Heart right ventricle (tissue), 16 donors: ENCODE data around the gene HINFP. TPM values are rescaled to one million over a fixed set of nuclear protein-coding genes. Genes with fewer than 3 reads are reported as not detected.

Experiments
- ATAC-seq, 8 donors: fragments of 200-7000 bp; cut with Tn5 transposase; one replicate each; pipeline ENCODE4 v1.9.1; 2020; ENCODE audit warnings: mild to moderate bottlenecking in 8 of 8, moderate library complexity in 8 of 8, moderate number of reproducible peaks in 1 of 8
- DNase-seq, 2 donors: peaks; one replicate each; pipeline ENCODE4 v3.0.0-alpha.2; 2020
- H3K27ac ChIP-seq, 10 donors: fragments of 200-600 bp; sonication (generic) in 2 of 10; one replicate each; pipeline versions ENCODE4 v1.5.0 to v1.8.0; 2020 to 2022; ENCODE audit warnings: mild to moderate bottlenecking in 3 of 10
- H3K27me3 ChIP-seq, 7 donors: fragments of 200-600 bp; one replicate each; pipeline ENCODE4 v1.8.0; 2021 to 2022; ENCODE audit warnings: mild to moderate bottlenecking in 2 of 7
- H3K36me3 ChIP-seq, 9 donors: fragments of 200-600 bp; sonication (generic) in 1 of 9; one replicate each; pipeline versions ENCODE4 v1.5.0 to v1.8.0; 2020 to 2022; ENCODE audit warnings: mild to moderate bottlenecking in 2 of 9
- H3K4me1 ChIP-seq, 9 donors: fragments of 200-600 bp; sonication (generic) in 1 of 9; one replicate each; pipeline versions ENCODE4 v1.5.0 to v1.8.0; 2020 to 2022; ENCODE audit warnings: mild to moderate bottlenecking in 4 of 9
- H3K4me3 ChIP-seq, 10 donors: fragments of 200-600 bp; sonication (generic) in 2 of 10; one replicate each; pipeline versions ENCODE4 v1.5.0 to v1.8.0; 2020 to 2022; ENCODE audit warnings: mild to moderate bottlenecking in 7 of 10, moderate library complexity in 2 of 10
- H3K9me3 ChIP-seq, 11 donors: fragments of 200-600 bp in 10 of 11; sonication (generic) in 2 of 11; one replicate each; pipeline versions ENCODE4 v1.5.0 to v1.8.0; 2013 to 2022; ENCODE audit warnings: mild to moderate bottlenecking in 2 of 11, control low read depth in 1 of 11, moderate library complexity in 1 of 11
- WGBS, 2 donors: extraction: QIAGEN DNeasy Blood & Tissue Kit; methylation state at CpG; one replicate each; pipeline ENCODE4 v1.1.7; 2013; ENCODE audit warnings: inconsistent platforms in 1 of 2; 5-methylcytosine and 5-hydroxymethylcytosine counted together
- intact Hi-C, 10 donors: fragments of 100-400 bp; cut with DNase I; formaldehyde crosslinking; loops; one replicate each; pipeline versions ENCODE4 v1.11.1 to v1.14.2; 2022
- polyA plus RNA-seq, 2 donors: library from polyadenylated mRNA; stranded (reverse); fragments of 200-250 nt; gene quantifications; one replicate each; pipeline ENCODE4 v1.2.3, GENCODE V29; 2013
- total RNA-seq, 10 donors: library from RNA; stranded (reverse); fragmentation: NEBNext Ultra II Directional in 3 of 10; extraction: Animal tissue kit (Norgen Biotek cat#: 25700) in 3 of 10; gene quantifications; one replicate each; pipeline versions ENCODE4 v1.2.1 to v1.2.4, GENCODE V29; 2021 to 2023
- TF ChIP-seq, protein P1 (sequence below), 9 donors: fragments of 200-600 bp; sonication (generic) in 2 of 9; IDR thresholded peaks; one replicate each; pipeline versions ENCODE4 v1.5.0 to v1.8.0; 2021 to 2022; ENCODE audit warnings: antibody characterized with exemption in 9 of 9, mild to moderate bottlenecking in 5 of 9, moderate library complexity in 1 of 9
- donor health status: Arrhythmogenic right ventricular cardiomyopathy.
- donor health status: ischemic (EF 13 %, LVEDD 7.1; RV severe dilation, severe dysfunction).
- donor health status: healthy with polysubstance abuse.
- donor health status: DM: no; HTN: yes; CAD: no.
- donor health status: DM: no; HTN: no; CAD: no.
- donor health status: ischemic (EF 25% LVEDD 6.9; RV normal size, moderate dysfunction).
- donor health status: ischemic (EF 25% LVEDD 5.7; RV mildly dilated, moderate dysfunction).
- donor health status: healthy.
- donor health status: DM: yes; HTN: yes; CAD: no.
- donor health status: Ischemic cardiomyopathy.
- donor health status: ischemic (EF 35%, LVEDD 5.7; RV mildly dilated, moderate dysfunction).
- donor health status: nonischemic (EF 11% LVEDD 7.7; RV severe dilation, severe dysfunction).
- donor health status: DM: yes; HTN: yes; CAD: no.
- donor health status: PGD.
- donor health status: ischemic (EF 29% LVEDD 5.4; RV normal size, mild dysfunction).
- donor health status: nonischemic (EF 23%, LVEDD 6.1; RV moderate dilation, normal function).

Gene HINFP
- total and polyA plus RNA-seq, 12 donors = 8.6 to 18.1 (median 11.5) TPM

DNA sequence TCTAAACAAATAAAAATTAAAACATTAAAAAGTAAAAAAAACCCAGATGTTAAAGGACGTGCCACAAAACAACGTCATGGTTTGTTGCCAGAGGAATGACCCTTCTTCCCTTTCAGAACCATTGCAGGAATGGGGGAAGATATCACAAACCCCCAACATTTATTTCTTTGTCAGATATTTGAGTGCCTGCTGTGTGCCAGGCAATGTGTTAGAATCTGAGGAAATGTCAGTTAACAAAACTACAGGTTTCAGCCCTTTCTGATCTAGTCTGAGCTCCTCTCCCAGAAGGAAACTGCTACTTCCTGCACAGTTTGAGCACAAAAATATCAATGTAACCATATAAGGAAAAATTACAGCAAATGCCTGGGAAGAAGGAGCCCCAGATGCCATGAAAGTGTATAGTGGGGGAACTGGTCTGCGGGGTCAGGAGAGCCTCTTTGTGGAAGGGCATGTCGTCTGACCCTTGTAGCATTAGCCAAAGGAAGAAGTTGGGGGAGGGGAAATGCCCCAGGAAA, 56.8 kb downstream of the HINFP start:
- intact Hi-C loops = no loop called here
- peak overlapping the region in 2 of 10 donors; percentile 13 to 29 for H3K27ac ChIP-seq
- peak in 1 of 8 donors; percentile 17 for ATAC-seq

DNA sequence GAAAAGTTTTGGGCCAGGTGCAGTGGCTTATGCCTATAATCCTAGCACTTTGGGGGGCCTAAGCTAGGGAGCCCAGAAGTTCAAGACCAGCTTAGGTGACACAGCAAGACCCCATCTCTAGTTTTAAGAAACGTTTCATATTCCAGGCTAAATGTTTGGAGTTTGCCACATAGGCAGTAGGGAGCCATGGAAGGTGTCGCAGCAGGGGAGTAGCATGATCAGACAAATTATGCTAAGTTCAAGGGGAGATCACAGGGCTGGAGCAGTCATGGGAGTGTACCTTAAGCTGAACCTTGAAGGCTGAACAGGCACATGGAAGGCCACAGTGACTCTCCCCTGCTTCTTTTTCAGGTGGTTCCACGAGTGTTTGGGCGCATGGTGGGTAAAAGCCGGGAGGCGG, 58.0 kb downstream of the HINFP start:
- DNase-seq (no peak), ATAC-seq (no peak)

More for the DNA sequence above, 56.8 kb downstream of the HINFP start:
- Histone ChIP-seq H3K36me3 (peaks cover 0 to 89% (median 29%) of the 10 kb centered on the region in 9 donors), H3K27me3 (no peaks in the 10 kb centered on the region), H3K4me1 (peaks cover 0 to 19% (median 0%) of the 10 kb centered on the region in 9 donors), H3K4me3 (no peak overlapping the region), H3K9me3 (no peaks in the 10 kb centered on the region)
- TF ChIP-seq, protein P1, sequence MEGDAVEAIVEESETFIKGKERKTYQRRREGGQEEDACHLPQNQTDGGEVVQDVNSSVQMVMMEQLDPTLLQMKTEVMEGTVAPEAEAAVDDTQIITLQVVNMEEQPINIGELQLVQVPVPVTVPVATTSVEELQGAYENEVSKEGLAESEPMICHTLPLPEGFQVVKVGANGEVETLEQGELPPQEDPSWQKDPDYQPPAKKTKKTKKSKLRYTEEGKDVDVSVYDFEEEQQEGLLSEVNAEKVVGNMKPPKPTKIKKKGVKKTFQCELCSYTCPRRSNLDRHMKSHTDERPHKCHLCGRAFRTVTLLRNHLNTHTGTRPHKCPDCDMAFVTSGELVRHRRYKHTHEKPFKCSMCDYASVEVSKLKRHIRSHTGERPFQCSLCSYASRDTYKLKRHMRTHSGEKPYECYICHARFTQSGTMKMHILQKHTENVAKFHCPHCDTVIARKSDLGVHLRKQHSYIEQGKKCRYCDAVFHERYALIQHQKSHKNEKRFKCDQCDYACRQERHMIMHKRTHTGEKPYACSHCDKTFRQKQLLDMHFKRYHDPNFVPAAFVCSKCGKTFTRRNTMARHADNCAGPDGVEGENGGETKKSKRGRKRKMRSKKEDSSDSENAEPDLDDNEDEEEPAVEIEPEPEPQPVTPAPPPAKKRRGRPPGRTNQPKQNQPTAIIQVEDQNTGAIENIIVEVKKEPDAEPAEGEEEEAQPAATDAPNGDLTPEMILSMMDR (IDR thresholded peaks at IDR 0.05) = no peak
- WGBS, 2 donors = 62% methylated on average over 4 of the region's 4 CpGs
- DNase-seq = no peak

DNA sequence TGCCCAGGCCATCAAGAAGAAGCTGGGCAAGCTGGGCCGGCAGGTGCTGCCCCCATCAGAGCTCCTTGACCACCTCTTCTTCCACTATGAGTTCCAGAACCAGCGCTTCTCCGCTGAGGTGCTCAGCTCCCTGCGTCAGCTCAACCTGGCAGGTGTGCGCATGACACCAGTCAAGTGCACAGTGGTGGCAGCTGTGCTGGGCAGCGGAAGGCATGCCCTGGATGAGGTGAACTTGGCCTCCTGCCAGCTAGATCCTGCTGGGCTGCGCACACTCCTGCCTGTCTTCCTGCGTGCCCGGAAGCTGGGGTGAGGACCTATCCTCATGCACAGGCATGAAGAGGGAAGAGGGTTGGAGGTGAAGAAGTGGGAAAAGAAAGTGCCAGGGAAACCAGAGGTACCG, 58.6 kb downstream of the HINFP start:
- H3K4me3 ChIP-seq = no peak overlapping the region
- no peaks in the 10 kb centered on the region for H3K9me3 ChIP-seq
- ATAC-seq (no peak), DNase-seq (no peak)
- H3K4me1 ChIP-seq = peaks cover 0 to 19% (median 0%) of the 10 kb centered on the region in 9 donors
- 89 to 93% methylated on average over 10 of the region's 10 CpGs for WGBS, 2 donors
- TF ChIP-seq, protein P1 (IDR thresholded peaks at IDR 0.05) = no peak
- H3K36me3 ChIP-seq = peaks cover 0 to 81% (median 22%) of the 10 kb centered on the region in 9 donors
- no peaks in the 10 kb centered on the region for H3K27me3 ChIP-seq
- intact Hi-C loops = no loop called here
- H3K27ac ChIP-seq = no peak overlapping the region

More for the DNA sequence above, 58.0 kb downstream of the HINFP start:
- Histone ChIP-seq H3K36me3 (peaks cover 0 to 87% (median 28%) of the 10 kb centered on the region in 9 donors), H3K4me1 (peaks cover 0 to 19% (median 0%) of the 10 kb centered on the region in 9 donors), H3K27me3 (no peaks in the 10 kb centered on the region), H3K27ac (no peak overlapping the region), H3K9me3 (no peaks in the 10 kb centered on the region), H3K4me3 (no peak overlapping the region)
- TF ChIP-seq, protein P1 (IDR thresholded peaks at IDR 0.05) = no peak
- intact Hi-C loops = no loop called here
- WGBS, 2 donors = 94 to 96% methylated on average over 6 of the region's 6 CpGs

DNA sequence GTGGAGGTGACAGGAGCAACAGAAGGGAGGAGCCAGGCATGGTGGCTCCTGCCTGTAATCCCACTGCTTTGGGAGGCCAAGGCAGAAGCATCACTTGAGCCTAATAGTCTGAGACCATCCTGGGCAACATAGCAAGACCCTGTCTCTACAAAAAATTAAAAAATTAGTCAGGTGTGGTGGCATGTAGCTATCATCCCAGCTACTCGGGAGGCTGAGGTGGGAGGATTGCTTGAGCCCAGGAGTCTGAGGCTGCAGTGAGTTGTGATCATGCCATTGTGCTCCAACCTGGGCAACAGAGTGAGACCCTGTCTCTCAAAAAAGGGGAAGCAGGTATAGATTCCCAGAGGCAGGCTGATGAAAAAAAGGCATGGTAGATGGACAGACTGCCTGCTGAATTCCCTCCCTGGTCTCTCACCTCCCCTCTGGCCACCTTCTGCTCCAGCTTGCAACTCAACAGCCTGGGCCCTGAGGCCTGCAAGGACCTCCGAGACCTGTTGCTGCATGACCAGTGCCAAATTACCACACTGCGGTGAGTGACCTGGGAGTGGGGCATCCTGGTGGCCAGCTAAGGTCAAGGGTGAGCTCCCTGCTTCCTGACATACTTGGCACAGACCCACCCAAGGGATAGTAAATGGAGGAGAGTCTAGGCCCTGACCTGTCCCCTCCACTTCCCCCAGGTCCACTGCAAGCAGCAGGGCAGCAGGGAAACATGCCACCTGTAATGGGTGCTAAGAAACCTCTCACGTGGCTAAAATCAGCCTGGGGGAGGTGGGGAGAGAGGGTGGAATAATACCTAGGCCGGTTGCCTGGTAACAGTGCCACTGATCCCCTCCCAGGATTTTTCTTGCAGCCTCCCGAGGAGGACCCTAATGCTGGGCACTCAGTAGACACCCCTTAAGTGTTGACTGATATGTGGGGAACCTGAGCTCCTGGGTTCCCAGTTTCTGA, 59.6 kb downstream of the HINFP start:
- peaks cover 0 to 71% (median 17%) of the 10 kb centered on the region in 9 donors for H3K36me3 ChIP-seq
- DNase-seq = no peak
- no peaks in the 10 kb centered on the region for H3K9me3 ChIP-seq
- 80 to 81% methylated on average over 6 of the region's 6 CpGs for WGBS, 2 donors
- no peak for ATAC-seq
- H3K4me1 ChIP-seq = peaks cover 0 to 19% (median 0%) of the 10 kb centered on the region in 9 donors
- no peak overlapping the region for H3K4me3 ChIP-seq
- H3K27ac ChIP-seq = no peak overlapping the region
- TF ChIP-seq, protein P1 (IDR thresholded peaks at IDR 0.05) = no peak
- no peaks in the 10 kb centered on the region for H3K27me3 ChIP-seq
- intact Hi-C loops = no loop called here
